ENCODE data around the gene PPP4R3B. TPM values are rescaled to one million over a fixed set of nuclear protein-coding genes. Genes with fewer than 3 reads are reported as not detected.

PPP4R3B gene
- total RNA-seq (2014; rRNA removed; shearing (Covaris generic)): 37.0 and 44.7 TPM in 2 replicates

GRCh38 chr2:55617175-55618024 lies at the start of gene PPP4R3B:
TSS of gene PPP4R3B (minus strand) at chr2:55617622. CDS start at chr2:55617285, 337 bp downstream.

Small RNA genes lying within 50 kb of the gene (small RNA-seq; reads per million reads assigned to genes)
- gene RF00586: not detected
- not detected for gene RNU6-634P

Other genes starting within 250 kb of the PPP4R3B start
- 27.4 and 27.9 TPM in 2 replicates for gene CCDC88A, start 197.8 kb downstream of the PPP4R3B start, total RNA-seq (2014; rRNA removed; shearing (Covaris generic))
- gene CFAP36, start 97.9 kb downstream of the PPP4R3B start, total RNA-seq (2014; rRNA removed; shearing (Covaris generic)): 36.3 and 40.2 TPM in 2 replicates
- gene PNPT1, start 76.2 kb upstream of the PPP4R3B start, total RNA-seq (2014; rRNA removed; shearing (Covaris generic)): 33.1 and 33.9 TPM in 2 replicates